Panc1 (cell line): ENCODE data around the gene HOXA9. TPM values are rescaled to one million over a fixed set of nuclear protein-coding genes. Genes with fewer than 3 reads are reported as not detected.

Experiments used
- ATAC-seq: fragments of 200-7000 bp; cut with Tn5 transposase; 2 replicates; pipeline ENCODE4 v1.9.1; 2020; ENCODE audit warnings: mild to moderate bottlenecking, moderate library complexity
- BruUV-seq: library from RNA; stranded (reverse); fragments of 400-500 nt; replicated peaks from 2 replicates; lab custom pipeline; 2021; lab: Mats Ljungman, UMichigan
- CTCF ChIA-PET: fragments of 300-600 bp; sonication (Branson Sonifier 250); formaldehyde crosslinking; loops from one replicate; lab custom pipeline; 2022; ENCODE audit warnings: antibody characterized with exemption; lab: Charles Lee
- POLR2A ChIA-PET: fragments of 300-600 bp; sonication (Branson Sonifier 250); formaldehyde crosslinking; loops from one replicate; lab custom pipeline; 2022; ENCODE audit warnings: antibody characterized with exemption; lab: Charles Lee
- DNase-seq: peaks from one replicate; pipeline ENCODE4 v3.0.0-alpha.2; 2010; ENCODE audit warnings: low read depth, low spot score
- H3K27ac ChIP-seq: 2 replicates; pipeline ENCODE4 v1.5.1; 2011; ENCODE audit warnings: mild to moderate bottlenecking, low read length, inconsistent platforms
- H3K27me3 ChIP-seq: fragments of 200-500 bp; sonication (Bioruptor generic); 2 replicates; pipeline ENCODE4 v1.6.0; 2014; ENCODE audit warnings: low read length, inconsistent platforms; ENCODE audit not compliant: control insufficient read depth, insufficient read depth
- H3K36me3 ChIP-seq: fragments of 200-500 bp; sonication (Bioruptor generic); 2 replicates; pipeline ENCODE4 v1.5.1; 2014; ENCODE audit warnings: inconsistent platforms, mild to moderate bottlenecking, low read length, moderate library complexity; ENCODE audit not compliant: control insufficient read depth, insufficient read depth
- H3K4me1 ChIP-seq: 2 replicates; pipeline ENCODE4 v1.5.1; 2011; ENCODE audit warnings: inconsistent platforms, mild to moderate bottlenecking, low read length, moderate library complexity; ENCODE audit not compliant: control insufficient read depth, insufficient read depth
- H3K4me3 ChIP-seq, 2 experiments: 2 replicates each; pipeline ENCODE4 v1.5.1; 2011 to 2012; ENCODE audit warnings: low read depth in 2 of 2, low read length in 2 of 2, mild to moderate bottlenecking in 2 of 2, inconsistent platforms in 1 of 2, moderate library complexity in 1 of 2
- H3K9me3 ChIP-seq: fragments of 200-500 bp; sonication (Bioruptor generic); 2 replicates; pipeline ENCODE4 v1.5.1; 2014; ENCODE audit warnings: low read depth, mild to moderate bottlenecking, inconsistent platforms, low read length, moderate library complexity; ENCODE audit not compliant: control insufficient read depth, insufficient read depth
- POLR2AphosphoS5 ChIP-seq: IDR thresholded peaks from 2 replicates; pipeline ENCODE4 v1.6.1; 2012; ENCODE audit warnings: mild to moderate bottlenecking, low read depth, low read length, moderate library complexity
- REST ChIP-seq, 2 experiments: IDR thresholded peaks; 2 replicates each; pipeline ENCODE4 v1.6.1; 2011 to 2012; ENCODE audit warnings: low read depth in 2 of 2, control low read depth in 1 of 2, low read length in 1 of 2, mild to moderate bottlenecking in 1 of 2, moderate library complexity in 1 of 2; ENCODE audit not compliant: insufficient read depth in 1 of 2
- SIN3A ChIP-seq: IDR thresholded peaks from 2 replicates; pipeline ENCODE4 v1.6.1; 2012; ENCODE audit warnings: low read depth, mild to moderate bottlenecking, low read length, moderate library complexity, borderline replicate concordance; ENCODE audit not compliant: insufficient read depth
- TCF7L2 ChIP-seq: IDR thresholded peaks from 2 replicates; pipeline ENCODE4 v1.6.1; 2011; ENCODE audit warnings: mild to moderate bottlenecking, low read depth, low read length, inconsistent platforms
- in situ Hi-C: cut with HindIII; loops from 2 replicates; pipeline ENCODE4 v1.10.0; 2016; ENCODE audit warnings: low sequenced_read_pairs, low pct_unique_long_range_greater_than_20kb
- intact Hi-C: fragments of 100-400 bp; cut with micrococcal nuclease; formaldehyde crosslinking; loops from one replicate; pipeline ENCODE4 v1.10.0; 2022; ENCODE audit not compliant: unreplicated experiment
- total RNA-seq: library from RNA; stranded (reverse); gene quantifications from one replicate; pipeline ENCODE4 v1.2.1, GENCODE V29; 2021; ENCODE audit not compliant: unreplicated experiment
- TF ChIP-seq, protein P1 (sequence below): fragments of 450-650 bp; IDR thresholded peaks from 2 replicates; pipeline ENCODE4 v1.5.1; 2017; ENCODE audit warnings: mild to moderate bottlenecking

Gene HOXA9
- total RNA-seq, 1 experiment from 2014 or later = not detected

- Histone ChIP-seq H3K27me3 (no peaks in the 10 kb centered on the region), H3K9me3 (no peaks in the 10 kb centered on the region), H3K4me1 (0 out of 2 replicates have a peak, but pooled peaks cover 3% of the 10 kb centered on the region), H3K27ac (peak overlapping the region; percentile 45; the same call in 1 of the 2 replicates), H3K4me3 (peak overlapping the region; percentile 14 to 40; a peak in 3 of 4 replicates), H3K36me3 (no peaks in the 10 kb centered on the region; the same call in 1 of the 2 replicates)
- intact Hi-C loops (no loop called here), in situ Hi-C loops (no loop called here)
- no peak; the same call in 1 of the 2 replicates for ATAC-seq
- POLR2A ChIA-PET = no interaction called here
- BruUV-seq = no TSS peak
- CTCF ChIA-PET = interaction anchor here (0.6 kb wide), 1 partner anchor 12 kb away, joined by 3 read pairs; the partner anchor contains the start of gene HOXA5
- TF ChIP-seq TCF7L2 = no peak
- TF ChIP-seq, protein P1, sequence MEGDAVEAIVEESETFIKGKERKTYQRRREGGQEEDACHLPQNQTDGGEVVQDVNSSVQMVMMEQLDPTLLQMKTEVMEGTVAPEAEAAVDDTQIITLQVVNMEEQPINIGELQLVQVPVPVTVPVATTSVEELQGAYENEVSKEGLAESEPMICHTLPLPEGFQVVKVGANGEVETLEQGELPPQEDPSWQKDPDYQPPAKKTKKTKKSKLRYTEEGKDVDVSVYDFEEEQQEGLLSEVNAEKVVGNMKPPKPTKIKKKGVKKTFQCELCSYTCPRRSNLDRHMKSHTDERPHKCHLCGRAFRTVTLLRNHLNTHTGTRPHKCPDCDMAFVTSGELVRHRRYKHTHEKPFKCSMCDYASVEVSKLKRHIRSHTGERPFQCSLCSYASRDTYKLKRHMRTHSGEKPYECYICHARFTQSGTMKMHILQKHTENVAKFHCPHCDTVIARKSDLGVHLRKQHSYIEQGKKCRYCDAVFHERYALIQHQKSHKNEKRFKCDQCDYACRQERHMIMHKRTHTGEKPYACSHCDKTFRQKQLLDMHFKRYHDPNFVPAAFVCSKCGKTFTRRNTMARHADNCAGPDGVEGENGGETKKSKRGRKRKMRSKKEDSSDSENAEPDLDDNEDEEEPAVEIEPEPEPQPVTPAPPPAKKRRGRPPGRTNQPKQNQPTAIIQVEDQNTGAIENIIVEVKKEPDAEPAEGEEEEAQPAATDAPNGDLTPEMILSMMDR = no peak
- TF ChIP-seq POLR2AphosphoS5 = no peak
- no peak for TF ChIP-seq SIN3A
- no peak for TF ChIP-seq REST (IDR thresholded peaks at IDR 0.05; ENCODE audit: insufficient read depth in 1 of 2, low read depth in 2 of 2, low read length in 1 of 2)
- no peak for DNase-seq
These were observed 10.2 kb downstream of the HOXA9 start for GRCh38 chr7:27154901-27155815.

GRCh38 chr7:27154369-27154768 is 11.0 kb downstream of the HOXA9 start:
- intact Hi-C loops = no loop called here

More at GRCh38 chr7:27154369-27154768, 11.0 kb downstream of the HOXA9 start:
- no peak for DNase-seq
- ChIA-PET POLR2A (no interaction called here), CTCF (interaction anchor here (0.6 kb wide), 1 partner anchor 11 kb away, joined by 3 read pairs; the partner anchor contains the start of gene HOXA5)
- no peaks in the 10 kb centered on the region for H3K9me3 ChIP-seq
- TF ChIP-seq, protein P1 = no peak
- TF ChIP-seq SIN3A = no peak
- TF ChIP-seq TCF7L2 = no peak
- TF ChIP-seq REST (IDR thresholded peaks at IDR 0.05; ENCODE audit: insufficient read depth in 1 of 2, low read depth in 2 of 2, low read length in 1 of 2) = no peak
- no peak for ATAC-seq
- H3K4me1 ChIP-seq = peaks cover 10% of the 10 kb centered on the region
- H3K27me3 ChIP-seq = no peaks in the 10 kb centered on the region
- in situ Hi-C loops = no loop called here
- H3K27ac ChIP-seq = no peak overlapping the region
- H3K4me3 ChIP-seq = no peak overlapping the region; a peak in 1 of 4 replicates
- no peaks in the 10 kb centered on the region; the same call in 1 of the 2 replicates for H3K36me3 ChIP-seq
- BruUV-seq = no TSS peak
